ENCODE data around the gene ACAP2.
"Not testable (repeated sequence)": the region's sequence is repeated elsewhere in the genome, so short reads cannot be mapped to it uniquely, and the experiment has no call there.

The ACAP2 gene

DNA sequence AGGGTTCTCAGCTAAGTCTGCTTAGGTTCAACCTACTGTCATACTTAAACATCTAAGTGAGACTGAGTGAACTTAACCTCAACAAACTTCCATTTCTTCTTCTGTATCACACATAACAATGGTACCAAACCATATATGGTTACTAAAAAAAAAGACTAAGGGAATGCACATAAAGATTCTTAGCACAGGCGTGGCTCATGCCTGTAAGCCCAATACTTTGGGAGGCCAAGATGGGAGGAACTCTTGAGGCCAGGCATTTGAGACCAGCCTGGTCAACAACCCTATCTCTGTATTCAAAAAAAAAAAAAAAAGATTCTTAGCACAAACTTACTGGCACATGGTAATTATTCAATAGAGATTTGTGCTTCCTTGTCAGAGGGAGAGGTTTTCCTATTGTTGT, 57.9 kb downstream of the ACAP2 start:
- DNase-seq, result no peak

DNA sequence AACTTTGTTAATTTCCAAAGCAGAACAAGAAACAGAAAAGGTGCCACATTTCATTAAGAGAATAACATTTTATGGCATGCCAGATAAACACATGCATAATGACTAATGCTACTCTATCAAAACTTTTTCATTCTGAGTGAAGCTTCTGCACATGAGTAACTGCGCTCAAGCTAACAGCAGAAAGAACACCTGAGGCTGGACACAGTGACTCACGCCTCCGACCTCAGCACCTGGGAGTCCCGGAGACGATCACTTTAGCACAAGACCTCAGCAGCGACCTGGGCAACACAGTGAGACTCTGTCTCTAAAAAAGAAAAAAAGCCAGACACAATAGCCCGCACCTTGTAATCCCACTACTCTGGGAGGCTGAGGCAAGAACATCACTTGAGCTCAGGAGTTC, 70.6 kb downstream of the ACAP2 start:
- no peak for DNase-seq

DNA sequence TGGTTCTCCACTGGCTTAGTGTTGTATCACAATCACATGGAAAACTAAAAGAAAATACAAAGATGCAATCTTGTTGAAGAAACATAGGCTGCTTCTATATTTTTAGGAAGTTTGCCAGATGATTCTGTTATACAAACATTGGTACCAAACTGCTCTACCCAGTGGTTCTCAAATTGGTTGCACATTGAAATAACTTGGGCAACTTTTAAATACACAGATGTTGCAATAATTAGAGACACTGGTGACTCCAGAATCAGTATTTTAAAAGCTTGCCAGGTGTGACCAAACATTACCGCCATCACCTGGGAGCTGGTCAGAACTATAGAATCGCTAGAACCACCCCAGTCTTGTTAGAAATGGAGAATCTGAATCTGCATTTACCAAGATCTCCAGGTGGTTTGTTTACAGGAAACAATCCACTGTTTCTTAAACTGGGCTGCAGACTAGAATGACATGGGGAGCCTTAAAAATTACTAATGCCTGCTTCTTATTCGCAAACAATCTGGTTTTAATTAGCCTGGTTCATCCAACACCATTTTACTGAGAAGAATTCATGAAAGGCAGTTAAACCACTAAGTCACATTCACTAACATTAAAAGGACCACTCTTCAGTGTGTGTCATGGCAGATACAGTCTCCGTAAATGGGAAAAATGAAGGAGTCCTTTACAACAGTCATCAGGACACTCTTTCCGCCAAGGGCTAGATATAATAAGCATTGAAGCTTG, 76.5 kb downstream of the ACAP2 start:
- no peak for DNase-seq

DNA sequence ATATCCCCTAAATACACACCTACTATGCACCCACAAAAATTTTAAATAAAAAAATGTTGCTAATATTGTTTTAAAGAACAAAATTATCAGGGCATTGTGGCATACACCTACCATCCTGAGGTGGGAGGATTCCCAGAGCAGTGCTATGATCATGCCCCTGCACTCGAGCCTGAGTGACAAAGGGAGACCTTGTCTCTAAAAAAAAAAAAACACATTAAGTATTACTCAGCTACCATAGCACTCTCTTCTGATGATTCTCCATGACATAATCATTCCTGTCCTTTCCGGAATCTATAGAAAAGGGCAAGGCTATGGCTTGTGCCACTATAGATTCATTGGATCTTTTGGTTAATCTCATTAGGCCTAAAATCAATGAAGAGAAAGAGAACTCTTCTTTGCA, 77.4 kb downstream of the ACAP2 start:
- no peak for DNase-seq

DNA sequence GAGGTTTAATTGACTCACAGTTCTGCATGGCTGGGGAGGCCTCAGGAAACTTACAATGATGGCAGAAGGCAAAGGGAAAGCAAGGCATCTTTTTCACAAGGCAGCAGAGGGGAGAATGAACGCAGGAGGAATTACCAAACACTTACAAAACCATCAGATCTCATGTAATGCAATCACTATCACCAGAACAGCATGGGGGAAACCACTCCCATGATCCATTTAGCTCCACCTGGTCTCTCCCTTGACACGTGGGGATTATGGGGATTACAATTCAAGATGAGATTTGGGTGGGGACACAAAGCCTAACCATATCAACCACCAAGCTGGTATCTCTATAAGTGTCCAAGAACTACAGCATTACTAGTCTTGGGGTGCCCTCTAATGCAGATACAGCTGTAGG, 85.0 kb downstream of the ACAP2 start:
- not testable (repeated sequence) for DNase-seq

DNA sequence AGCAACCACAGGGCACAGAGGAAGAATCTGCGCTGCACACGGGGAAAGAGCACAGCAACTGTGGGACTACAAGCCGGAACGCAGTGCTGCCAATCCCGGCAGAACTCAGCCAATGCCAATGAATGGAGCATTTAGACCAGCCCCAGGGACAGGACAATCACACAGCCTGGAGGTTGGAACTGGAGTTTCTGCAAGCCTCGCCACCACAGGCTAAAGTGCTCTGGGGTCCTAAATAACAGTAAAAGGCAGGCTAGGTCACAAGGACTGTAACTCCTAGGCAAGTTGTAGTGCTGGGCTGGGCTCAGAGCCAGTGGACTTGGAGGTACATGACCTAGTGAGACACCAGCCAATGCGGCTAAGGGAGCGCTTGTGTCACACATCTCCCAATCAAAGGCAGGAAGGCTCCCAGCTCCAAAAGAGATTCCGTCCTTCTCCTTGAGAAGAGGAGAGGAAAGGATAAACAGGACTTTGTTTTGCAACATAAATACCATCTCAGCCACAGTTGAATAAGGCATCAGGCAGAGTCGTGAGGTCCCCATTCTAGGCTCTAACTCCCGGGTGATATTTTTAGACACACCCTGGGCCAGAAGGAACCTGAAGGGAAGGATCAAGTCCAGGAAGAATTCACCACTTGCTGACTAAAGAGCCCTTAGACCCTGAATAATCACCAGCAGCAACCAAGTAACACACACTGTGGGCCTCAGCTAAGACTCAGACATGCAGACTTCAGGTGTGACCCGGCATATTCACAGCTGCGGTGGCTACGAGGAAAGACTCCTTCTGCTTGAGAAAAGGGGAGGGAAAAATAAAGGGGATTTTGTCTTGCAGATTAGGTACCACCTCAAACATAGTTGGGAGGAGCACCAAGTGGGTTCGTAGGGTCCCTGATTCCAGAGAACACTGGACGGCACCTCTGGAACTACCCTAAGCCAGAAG, 86.4 kb downstream of the ACAP2 start:
- no peak for DNase-seq

DNA sequence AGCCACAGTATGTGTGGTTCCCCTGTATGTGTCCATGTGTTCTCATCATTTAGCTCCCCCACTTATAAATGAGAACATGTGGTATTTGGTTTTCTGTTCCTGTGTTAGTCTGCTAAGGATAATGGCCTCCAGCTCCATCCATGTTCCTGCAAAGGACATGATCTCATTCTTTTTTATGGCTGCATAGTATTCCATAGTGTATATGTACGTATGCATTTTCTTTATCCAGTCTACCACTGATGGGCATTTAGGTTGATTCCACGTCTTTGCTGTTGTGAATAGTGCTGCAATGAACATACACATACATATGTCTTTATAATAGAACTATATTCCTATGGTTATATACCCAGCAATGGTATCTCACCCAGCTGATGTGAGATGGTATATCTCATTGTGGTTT, 88.8 kb downstream of the ACAP2 start:
- not testable (repeated sequence) for DNase-seq

DNA sequence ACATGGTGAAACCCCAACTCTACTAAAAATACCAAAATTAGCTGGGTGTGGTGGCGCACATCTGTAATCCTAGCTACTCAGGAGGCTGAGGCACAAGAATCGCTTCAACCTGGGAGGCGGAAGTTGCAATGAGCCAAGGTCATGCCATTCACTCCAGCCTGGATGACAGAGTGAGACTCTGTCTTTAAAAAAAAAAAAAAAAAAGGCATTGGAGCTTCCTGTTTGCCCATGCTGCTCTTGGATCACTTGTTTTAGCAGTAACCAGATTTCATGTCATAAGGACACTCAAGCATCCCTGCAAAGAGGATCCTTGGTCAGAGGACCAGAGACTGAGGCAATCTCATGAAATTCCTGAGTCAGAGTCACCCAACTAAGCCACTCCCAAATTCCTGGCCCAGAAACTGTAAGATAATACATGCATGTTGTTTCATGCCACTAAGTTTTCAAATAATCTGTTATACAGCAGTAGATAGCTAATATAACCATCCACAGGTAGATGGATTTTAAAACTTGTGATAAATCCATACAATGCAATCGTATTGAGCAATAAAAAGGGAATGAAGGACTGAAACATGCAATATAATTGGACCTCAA, 89.8 kb downstream of the ACAP2 start:
- DNase-seq, result no peak

DNA sequence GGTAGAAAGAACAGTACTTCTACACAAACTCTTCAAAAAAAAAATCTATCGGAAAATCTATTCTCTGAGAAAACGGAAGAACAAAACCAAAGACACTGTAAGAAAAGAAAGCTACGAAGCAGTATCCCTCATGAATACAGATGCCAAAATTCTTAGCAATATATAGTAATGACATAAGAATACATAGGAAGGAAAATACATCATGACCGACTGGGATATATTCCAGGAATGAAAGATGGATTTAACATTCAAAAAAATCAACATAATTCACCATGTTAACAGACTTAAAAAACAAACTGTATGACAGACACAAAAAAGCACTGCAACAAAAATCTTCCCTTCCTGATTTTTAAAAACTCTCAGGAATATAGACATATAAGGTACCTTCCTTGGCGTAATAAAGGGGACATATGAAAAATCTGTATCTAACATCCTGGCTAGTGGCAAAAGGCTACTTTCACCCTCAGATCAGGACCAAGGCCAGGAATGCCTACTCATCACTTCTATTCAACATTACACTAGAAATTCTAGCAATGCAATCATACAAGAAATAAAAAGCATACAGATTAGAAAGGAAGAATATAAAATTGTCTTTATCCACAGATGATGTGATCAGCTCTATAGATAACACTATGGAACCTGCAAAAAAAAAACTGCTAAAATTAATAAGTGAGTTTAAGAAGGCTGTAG, 94.2 kb downstream of the ACAP2 start:
- DNase-seq, result no peak

DNA sequence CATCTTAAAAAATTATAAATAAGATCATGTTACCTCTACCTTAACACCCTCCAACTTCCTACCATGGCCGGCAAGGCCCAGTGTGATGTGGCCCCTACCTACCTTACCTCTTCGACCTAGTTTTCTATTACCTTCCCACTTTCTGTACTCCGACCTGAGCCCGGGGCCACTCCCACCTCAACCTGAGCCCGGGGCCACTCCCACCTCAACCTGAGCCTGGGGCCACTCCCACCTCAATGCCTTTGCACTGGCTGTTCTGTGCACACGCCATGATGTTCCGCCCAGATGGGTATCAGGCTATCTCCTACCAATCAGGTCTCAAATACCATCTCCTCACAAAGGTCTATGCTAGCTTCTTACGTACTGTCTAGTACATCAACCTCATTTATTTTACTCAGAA, 105.1 kb downstream of the ACAP2 start:
- DNase-seq, result no peak

DNA sequence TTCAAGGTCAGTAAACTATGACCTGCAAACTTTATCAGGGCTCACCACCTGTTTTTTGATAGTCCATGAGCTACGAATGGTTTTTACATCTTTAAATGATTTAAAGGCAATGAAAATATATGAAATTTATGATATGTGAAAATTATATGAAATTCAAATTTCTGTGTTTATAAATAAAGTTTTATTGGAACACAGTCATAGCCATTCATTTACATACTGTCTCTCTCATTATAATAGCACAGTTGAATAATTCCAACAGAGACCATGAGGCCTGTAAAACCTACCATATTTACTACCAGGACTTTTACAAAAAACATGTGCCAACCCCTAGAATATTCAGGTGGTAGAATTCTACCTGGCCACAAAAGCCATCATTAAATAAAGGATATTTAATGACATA, 107.9 kb downstream of the ACAP2 start:
- no peak for DNase-seq

DNA sequence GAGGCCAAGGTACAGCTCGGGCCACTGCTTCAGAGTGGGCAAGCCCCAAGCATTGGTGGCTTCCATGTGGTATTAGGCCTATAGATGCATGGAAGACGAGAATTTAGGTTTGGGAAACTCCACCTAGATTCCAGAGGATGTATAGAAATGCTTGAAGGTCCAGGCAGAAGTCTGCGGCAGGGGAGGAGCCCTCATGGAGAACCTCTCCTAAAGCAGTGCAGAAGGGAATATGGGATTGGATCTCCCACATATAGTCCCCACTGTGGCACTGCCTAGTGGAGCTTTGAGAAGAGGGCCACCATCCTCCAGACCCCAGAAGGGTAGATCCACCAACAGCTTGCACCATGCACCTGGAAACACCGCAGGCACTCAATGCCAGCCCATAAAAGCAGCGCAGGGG, 123.8 kb downstream of the ACAP2 start:
- DNase-seq, result no peak

DNA sequence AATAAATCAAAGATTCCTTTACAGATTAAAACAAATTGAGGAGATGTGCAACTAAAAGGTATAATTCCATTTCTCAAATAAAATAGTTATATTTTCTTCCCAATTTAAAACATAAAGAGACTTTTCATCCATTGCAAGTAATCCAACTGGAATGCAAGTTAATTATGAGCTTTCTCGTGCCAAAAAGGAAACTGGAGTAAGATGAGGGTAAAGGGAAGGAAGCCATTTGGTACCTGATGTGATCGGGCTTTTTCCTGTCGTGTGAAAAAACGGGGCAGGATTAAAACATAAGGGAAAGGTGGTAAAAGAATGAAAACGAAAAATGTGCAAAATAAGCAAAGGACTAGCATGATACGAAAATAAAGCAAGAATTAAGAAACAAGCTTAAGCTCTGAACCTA, 130.1 kb downstream of the ACAP2 start:
- DNase-seq, result no peak

DNA sequence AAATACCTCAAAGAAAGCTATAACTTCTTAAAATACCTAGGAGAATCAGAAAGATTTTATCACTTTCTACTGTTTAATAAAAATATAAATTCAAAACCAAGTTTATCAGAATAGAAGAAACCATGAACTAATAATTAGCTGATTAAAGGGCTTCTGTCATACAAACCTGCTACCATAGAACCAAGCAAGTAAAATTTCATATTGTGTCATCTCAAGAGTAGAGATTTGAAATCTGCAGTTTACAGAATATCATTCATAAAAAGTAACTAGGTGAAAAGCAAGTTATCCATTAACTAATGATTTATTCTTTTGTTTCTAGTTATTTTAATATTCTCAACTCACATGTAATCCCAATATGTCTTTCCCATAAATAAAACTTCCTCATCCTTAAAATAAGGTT, 135.1 kb downstream of the ACAP2 start:
- DNase-seq, result no peak

DNA sequence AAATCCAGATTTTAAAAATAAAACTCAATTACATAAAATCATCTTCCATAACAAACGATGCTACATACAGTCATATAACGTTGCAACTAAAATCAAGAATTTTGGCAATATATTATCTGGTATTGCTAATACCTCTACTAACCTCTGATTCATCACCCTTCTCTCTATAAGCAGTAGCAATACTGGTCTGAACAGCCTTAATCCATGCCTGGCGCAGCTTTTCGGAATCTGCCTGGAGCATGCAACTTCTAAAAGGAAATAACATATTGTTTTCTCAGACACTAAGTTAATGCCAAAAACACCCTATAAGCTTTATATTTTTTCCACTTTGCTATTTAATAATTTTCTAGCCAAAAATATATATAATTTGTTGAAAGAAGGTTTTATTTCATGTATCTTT, 136.5 kb downstream of the ACAP2 start:
- no peak for DNase-seq

DNA sequence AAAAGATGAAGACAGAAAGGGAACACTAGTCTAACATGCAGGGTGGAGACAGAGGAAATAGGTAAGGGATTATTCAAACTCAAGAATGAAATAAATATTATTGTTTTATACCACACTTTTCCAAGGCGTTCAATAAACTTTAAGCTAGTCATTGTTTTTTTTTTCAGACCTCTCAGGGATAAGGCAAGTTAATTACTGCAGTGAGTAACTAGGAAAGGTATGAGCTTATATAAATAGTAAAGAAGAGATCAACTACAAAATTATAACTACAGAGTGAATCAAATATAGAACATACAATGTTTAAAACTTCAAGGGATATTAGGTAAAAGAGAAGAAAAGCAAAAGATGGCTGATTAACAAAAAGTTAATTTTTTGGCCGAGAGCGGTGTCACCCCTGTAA, 140.4 kb downstream of the ACAP2 start:
- DNase-seq, result no peak

DNA sequence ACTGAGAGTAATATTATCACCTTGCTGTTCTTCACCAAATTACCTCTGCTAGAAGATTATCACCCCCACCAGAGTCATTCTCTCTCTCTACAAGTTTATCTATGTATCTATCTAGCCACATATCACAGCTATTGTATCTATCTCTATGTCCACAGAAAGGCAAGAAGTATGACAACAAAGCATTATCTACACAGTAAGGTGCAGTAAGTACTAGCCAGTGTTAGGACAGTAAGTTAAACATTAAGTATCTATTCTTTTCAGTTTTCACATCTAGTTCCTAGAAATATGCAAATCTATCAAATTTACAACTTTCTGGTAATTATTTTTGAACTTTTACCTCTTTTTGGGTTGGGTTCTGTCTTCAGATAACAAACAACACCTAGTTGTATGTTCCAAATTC, 145.4 kb downstream of the ACAP2 start:
- DNase-seq, result no peak

DNA sequence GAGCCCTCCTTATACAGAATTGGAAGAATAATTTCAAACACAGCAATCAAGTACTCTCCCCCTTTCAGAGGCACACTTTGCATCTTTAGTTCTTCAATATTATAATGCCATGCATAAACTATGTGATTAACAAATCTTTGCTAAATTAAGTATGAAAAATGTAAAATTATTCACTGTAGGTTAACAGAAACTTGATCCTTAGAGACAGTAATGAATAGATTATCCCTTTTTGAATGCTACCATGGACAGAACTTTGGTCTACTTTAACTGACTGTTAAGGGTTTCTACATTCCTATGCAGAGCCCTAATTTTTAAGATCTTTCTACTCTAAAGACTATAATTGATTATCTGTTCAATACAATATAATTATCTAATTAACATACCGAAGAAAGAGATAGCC, 146.2 kb downstream of the ACAP2 start:
- DNase-seq, result no peak

DNA sequence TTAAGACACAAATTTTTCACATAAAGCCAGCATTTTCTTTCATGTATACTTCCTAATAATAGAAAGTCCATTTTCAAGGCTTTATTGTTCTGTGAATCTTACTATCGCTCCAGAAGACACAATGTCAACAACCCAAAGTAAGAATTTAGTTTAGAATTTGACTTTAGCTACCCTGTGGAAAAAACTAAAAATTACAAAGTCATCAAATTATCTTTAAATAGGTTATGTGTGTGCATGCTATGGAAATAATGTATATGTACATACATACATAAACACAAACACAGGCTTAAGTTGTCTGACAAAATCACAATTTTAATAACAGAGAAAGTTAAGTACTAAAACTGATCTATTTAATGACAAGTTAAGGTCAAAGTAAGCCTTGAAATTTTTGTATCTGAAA, 151.7 kb downstream of the ACAP2 start:
- no peak for DNase-seq

DNA sequence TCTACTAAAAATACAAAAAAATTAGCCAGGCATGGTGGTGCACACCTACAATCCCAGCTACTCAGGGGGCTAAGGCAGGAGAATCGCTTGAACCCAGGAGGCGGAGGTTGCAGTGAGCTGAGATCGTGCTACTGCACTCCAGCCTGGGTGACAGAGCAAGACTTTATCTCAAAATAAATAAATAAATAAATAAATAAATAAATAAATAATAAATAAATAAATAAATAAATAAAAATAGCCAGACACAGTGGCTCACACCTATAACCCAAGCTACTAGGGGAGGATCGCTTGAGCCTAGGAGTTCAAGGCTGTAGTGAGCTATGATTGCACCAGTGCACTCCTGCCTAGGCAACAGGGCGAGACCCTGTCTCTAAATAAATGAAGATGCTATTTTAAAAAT, 152.2 kb downstream of the ACAP2 start:
- DNase-seq, result not testable (repeated sequence)

DNA sequence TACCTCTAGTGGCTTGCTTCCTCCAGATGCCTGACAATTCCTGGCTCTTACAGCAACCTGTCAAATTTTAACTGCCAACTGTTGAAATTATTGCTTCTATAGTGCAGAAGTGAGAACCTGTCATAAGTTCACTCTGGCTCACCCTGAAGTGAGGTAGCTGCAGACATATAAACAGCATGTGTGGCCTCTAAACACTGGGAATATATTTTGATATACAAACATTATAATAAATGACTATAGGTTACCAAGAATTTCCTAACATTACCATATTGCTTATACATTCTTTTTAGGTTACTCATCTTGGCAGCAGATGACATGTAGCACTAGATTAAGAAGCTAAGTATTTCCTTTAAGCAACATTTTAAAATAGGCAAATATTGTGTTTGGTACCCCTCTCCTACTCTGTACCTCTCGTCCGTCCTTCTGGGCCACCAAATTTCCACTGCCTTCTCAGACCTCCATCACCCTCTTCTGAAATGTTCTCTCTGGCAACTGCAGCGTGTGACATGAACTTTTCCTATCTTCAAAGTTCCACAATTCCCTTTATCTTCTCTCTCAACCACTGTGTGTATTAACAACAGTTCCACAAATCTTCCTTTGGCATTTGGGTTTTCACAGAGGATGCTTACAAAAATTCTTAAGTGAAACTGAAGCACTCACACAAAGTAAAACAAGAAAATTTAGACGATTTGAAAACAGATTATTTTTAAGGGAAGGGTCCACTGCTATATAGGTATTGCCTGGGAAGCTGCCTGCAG, 156.5 kb downstream of the ACAP2 start:
- DNase-seq, result no peak

DNA sequence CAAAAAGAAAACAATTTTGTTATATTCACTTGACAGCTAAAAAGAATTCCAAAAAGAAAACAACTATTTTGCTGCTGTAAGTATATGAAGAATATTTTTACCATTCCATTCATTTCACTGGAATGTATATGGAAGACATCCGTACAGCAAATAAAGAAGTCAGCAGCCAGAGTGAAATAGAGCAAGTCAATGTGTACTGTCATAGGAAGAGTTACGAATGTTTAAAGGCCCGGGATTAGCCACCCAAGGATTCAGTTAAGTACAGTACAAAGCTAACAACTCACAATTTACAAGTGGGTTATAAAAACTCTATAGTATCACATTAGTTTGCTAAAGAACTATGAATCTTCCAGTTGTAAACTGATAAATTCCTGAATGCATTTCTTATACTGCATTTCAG, 157.4 kb downstream of the ACAP2 start:
- no peak for DNase-seq

DNA sequence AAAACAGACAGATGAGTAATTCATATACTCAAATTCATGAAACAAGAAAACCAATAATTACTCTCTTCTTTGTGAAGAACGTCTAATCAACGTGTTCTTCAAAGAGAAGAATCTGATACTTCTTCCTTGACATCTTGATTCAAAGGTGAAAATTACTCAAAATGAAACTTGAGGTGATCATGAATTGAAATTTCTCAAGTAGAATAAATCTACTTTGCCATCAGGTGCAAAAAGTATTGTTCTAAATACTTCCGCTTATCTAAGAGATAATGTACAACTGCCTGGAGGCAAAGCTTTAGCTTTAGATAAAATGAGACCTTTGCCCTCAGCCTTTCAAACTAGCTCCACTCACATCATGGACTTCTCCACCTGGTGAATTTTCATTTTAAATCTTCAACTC, 158.0 kb downstream of the ACAP2 start:
- DNase-seq, result no peak
